MM.1S (cell line): Measurements from ENCODE around the gene ZNF740.

Experiments
- DNase-seq: peaks from one replicate; pipeline ENCODE4 v3.0.0-alpha.2; 2015
- H2AFZ ChIP-seq: fragments of 300-600 bp; sonication (generic); 2 replicates; pipeline ENCODE4 v1.6.0; 2016; ENCODE audit warnings: antibody characterized with exemption, low read length
- H3F3A ChIP-seq: fragments of 300-600 bp; sonication (generic); 2 replicates; pipeline ENCODE4 v1.6.1; 2016; ENCODE audit warnings: mild to moderate bottlenecking, antibody characterized with exemption, low read length, moderate library complexity, mixed read lengths; ENCODE audit not compliant: insufficient read depth
- H3K27ac ChIP-seq: fragments of 300-600 bp; sonication (generic); 2 replicates; pipeline ENCODE4 v1.5.1; 2016; ENCODE audit warnings: mild to moderate bottlenecking, low read length
- H3K27me3 ChIP-seq: fragments of 300-600 bp; sonication (generic); replicated peaks from 2 replicates; pipeline ENCODE4 v1.6.0; 2016; ENCODE audit warnings: low read length; ENCODE audit not compliant: insufficient read depth
- H3K36me3 ChIP-seq: fragments of 300-600 bp; sonication (generic); replicated peaks from 2 replicates; pipeline ENCODE4 v1.6.1; 2016; ENCODE audit warnings: mild to moderate bottlenecking, low read length, mixed read lengths; ENCODE audit not compliant: insufficient read depth
- H3K4me1 ChIP-seq: fragments of 300-600 bp; sonication (generic); 2 replicates; pipeline ENCODE4 v1.6.1; 2016; ENCODE audit warnings: low read length, mixed read lengths
- H3K4me2 ChIP-seq: fragments of 300-600 bp; sonication (generic); 2 replicates; pipeline ENCODE4 v1.6.0; 2016; ENCODE audit warnings: low read depth, low read length
- H3K4me3 ChIP-seq: fragments of 300-600 bp; sonication (generic); 2 replicates; pipeline ENCODE4 v1.5.1; 2016; ENCODE audit warnings: low read length, mixed read lengths
- H3K79me2 ChIP-seq: fragments of 300-600 bp; sonication (generic); 2 replicates; pipeline ENCODE4 v1.6.1; 2016; ENCODE audit warnings: mixed run types, low read length, mixed read lengths
- H3K9ac ChIP-seq: fragments of 300-600 bp; sonication (generic); 2 replicates; pipeline ENCODE4 v1.6.1; 2016; ENCODE audit warnings: low read length, mixed read lengths
- H3K9me2 ChIP-seq: fragments of 300-600 bp; sonication (generic); replicated peaks from 2 replicates; pipeline ENCODE4 v1.6.1; 2016; ENCODE audit warnings: mild to moderate bottlenecking, low read length, mixed read lengths; ENCODE audit not compliant: insufficient read depth
- H3K9me3 ChIP-seq: fragments of 300-600 bp; sonication (generic); replicated peaks from 2 replicates; pipeline ENCODE4 v1.6.1; 2016; ENCODE audit warnings: mild to moderate bottlenecking, low read length, mixed read lengths; ENCODE audit not compliant: insufficient read depth
- H4K20me1 ChIP-seq: fragments of 300-600 bp; sonication (generic); 2 replicates; pipeline ENCODE4 v1.6.1; 2016; ENCODE audit warnings: mild to moderate bottlenecking, low read length, moderate library complexity, mixed read lengths; ENCODE audit not compliant: insufficient read depth
- CTCF ChIP-seq: fragments of 300-600 bp; sonication (generic); IDR thresholded peaks from 2 replicates; pipeline ENCODE4 v1.5.1; 2016; ENCODE audit warnings: antibody characterized with exemption, low read length, mixed read lengths
- EZH2 ChIP-seq: fragments of 300-600 bp; sonication (generic); optimal IDR thresholded peaks from 2 replicates; pipeline ENCODE3; 2017; ENCODE audit warnings: low read depth, mild to moderate bottlenecking, antibody characterized with exemption, low read length, mixed read lengths
- EZH2phosphoT487 ChIP-seq: fragments of 300-600 bp; sonication (generic); IDR thresholded peaks from 2 replicates; pipeline ENCODE4 v1.6.1; 2018; ENCODE audit warnings: antibody characterized with exemption, low read length

Gene ZNF740

GRCh38 chr12:53220694-53221202 lies 40.2 kb downstream of the ZNF740 start:
- H3F3A ChIP-seq: peaks cover 16% of the 10 kb centered on the region
- peaks cover 28% of the 10 kb centered on the region for H3K79me2 ChIP-seq
- peak overlapping the region; percentile 35; the same call in 1 of the 2 replicates for H2AFZ ChIP-seq

DNA sequence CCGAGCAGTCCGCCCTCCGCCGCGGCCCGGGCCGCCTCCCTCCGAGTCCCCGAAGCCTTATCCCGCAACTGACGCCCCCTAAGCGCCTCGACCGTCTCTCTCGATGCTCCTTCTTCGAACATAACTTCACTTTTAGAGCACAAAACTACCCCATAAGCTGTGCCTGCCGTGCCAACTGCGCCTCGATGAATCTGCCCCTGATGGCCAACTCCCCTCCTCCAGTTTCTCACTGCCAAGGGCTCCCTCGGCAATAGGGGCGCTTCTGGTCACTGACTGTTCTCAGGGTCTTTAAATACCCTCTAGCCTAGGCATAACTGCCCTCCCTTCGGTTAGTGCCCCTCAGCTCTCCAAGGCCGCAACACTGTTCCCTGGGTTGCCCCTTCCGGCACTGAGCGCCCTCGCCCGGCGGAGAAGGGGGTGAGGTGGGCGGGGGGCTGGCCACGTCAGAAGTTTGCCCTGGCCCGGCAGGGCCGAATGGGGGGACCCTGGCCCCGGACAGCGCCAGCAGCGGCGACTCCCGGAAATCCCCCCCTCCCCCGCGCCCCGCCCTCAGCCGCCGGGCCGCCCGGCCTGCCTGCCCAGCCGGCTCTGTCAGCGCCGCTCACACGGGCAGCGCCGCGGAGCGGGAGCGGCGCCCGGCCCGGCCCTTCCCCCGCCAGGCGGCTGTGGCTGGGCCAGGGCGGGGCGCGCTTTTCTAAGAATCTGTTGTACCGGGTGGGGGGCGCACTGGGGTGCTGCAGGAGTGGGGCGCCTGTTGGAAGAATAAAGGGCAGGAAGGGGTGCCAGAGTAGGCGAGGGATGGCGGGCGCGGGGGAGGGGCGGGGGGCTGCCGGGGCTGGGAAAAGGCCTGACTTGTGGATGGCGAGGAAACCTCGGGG lies 40.9 kb downstream of the ZNF740 start:
- Histone ChIP-seq H3K4me2 (peak overlapping the region; percentile 100), H3F3A (peaks cover 16% of the 10 kb centered on the region), H3K79me2 (peaks cover 22% of the 10 kb centered on the region), H3K27me3 (no peaks in the 10 kb centered on the region), H2AFZ (peak overlapping the region; percentile 93), H3K27ac (peak overlapping the region; percentile 80; the same call in 1 of the 2 replicates), H3K36me3 (no peaks in the 10 kb centered on the region), H4K20me1 (no peaks in the 10 kb centered on the region), H3K4me3 (peak overlapping the region; percentile 96), H3K9me3 (no peaks in the 10 kb centered on the region), H3K9me2 (no peaks in the 10 kb centered on the region), H3K4me1 (peaks cover 12% of the 10 kb centered on the region), H3K9ac (peak overlapping the region; percentile 61)
- peak; percentile 50 for DNase-seq
- TF ChIP-seq CTCF: peak; percentile 37; the same call in 1 of the 2 replicates
- TF ChIP-seq EZH2phosphoT487: no peak

More at GRCh38 chr12:53220694-53221202, 40.2 kb downstream of the ZNF740 start:
- Histone ChIP-seq H3K27ac (peak overlapping the region; percentile 80; the same call in 1 of the 2 replicates), H3K4me2 (peak overlapping the region; percentile 100), H3K4me3 (peak overlapping the region; percentile 96), H3K4me1 (peaks cover 12% of the 10 kb centered on the region), H3K9me2 (no peaks in the 10 kb centered on the region), H3K9me3 (no peaks in the 10 kb centered on the region), H3K9ac (peak overlapping the region; percentile 17; the same call in 1 of the 2 replicates), H3K27me3 (no peaks in the 10 kb centered on the region), H3K36me3 (no peaks in the 10 kb centered on the region), H4K20me1 (no peaks in the 10 kb centered on the region)
- peak; percentile 95 for DNase-seq
- TF ChIP-seq EZH2phosphoT487 (no peak), CTCF (no peak), EZH2 (no peak)

DNA sequence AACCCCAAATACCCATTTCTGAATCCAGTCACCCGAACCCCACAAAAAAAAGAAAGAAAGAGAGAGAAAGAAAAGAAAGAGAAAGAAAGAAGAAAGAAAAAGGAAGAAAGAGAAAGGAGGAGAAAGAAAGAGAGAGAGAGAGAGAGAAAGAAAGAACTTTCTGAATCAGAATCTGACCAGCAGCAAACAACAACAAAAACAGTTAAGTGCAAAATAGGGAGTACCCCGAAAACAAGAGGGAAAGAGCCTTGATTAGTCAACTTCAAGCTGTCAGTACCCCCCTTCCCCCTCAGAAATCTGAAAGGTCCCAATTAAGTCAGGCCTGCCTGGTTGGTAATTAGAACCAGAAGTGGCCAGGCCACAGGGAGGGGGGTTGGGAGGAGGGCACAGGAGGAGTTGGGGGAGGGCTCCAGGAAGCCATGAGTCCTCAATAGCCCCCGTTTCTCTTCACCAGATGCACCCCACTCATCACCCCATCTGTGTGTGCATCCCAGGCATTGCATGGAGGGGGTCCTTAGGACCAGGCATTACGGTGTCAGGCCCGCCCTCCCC lies 41.7 kb downstream of the ZNF740 start:
- H3K36me3 ChIP-seq: no peaks in the 10 kb centered on the region
- H3K27me3 ChIP-seq: no peaks in the 10 kb centered on the region
- TF ChIP-seq CTCF (no peak), EZH2phosphoT487 (no peak), EZH2 (no peak)
- H3K79me2 ChIP-seq: peaks cover 22% of the 10 kb centered on the region
- H3K27ac ChIP-seq: no peak overlapping the region; the same call in 1 of the 2 replicates
- H3K4me1 ChIP-seq: peaks cover 12% of the 10 kb centered on the region
- peaks cover 16% of the 10 kb centered on the region for H3F3A ChIP-seq
- H3K9me3 ChIP-seq: no peaks in the 10 kb centered on the region
- peak overlapping the region; percentile 41; the same call in 1 of the 2 replicates for H3K4me3 ChIP-seq
- H3K9me2 ChIP-seq: no peaks in the 10 kb centered on the region
- peak overlapping the region; percentile 38; the same call in 1 of the 2 replicates for H3K9ac ChIP-seq
- no peaks in the 10 kb centered on the region for H4K20me1 ChIP-seq
- H3K4me2 ChIP-seq: peak overlapping the region; percentile 100; the same call in 1 of the 2 replicates
- no peak overlapping the region for H2AFZ ChIP-seq
- DNase-seq: no peak
